GM12892 (cell line): Measurements from ENCODE around the gene NR2C1.

Experiments used
- POLR2A ChIP-seq: IDR thresholded peaks from 2 replicates; pipeline ENCODE4 v1.6.1; 2011; ENCODE audit warnings: low read depth, low read length, control low read depth
- POLR2AphosphoS5 ChIP-seq: IDR thresholded peaks from 2 replicates; pipeline ENCODE4 v1.6.1; 2011; ENCODE audit warnings: low read depth, low read length, control low read depth
- TAF1 ChIP-seq: IDR thresholded peaks from 2 replicates; pipeline ENCODE4 v1.6.1; 2011; ENCODE audit warnings: low read depth, mild to moderate bottlenecking, control low read depth, low read length, borderline replicate concordance

- TF ChIP-seq POLR2A (no peak), POLR2AphosphoS5 (no peak), TAF1 (no peak)
Measured at GRCh38 chr12:95016120-95016519, 57.3 kb downstream of the NR2C1 start.
